Mononuclear cell (primary cell): ENCODE measurements around the gene ATP8B3. TPM values are rescaled to one million over a fixed set of nuclear protein-coding genes. Genes with fewer than 3 reads are reported as not detected.

Experiments
- H3K27me3 ChIP-seq: 2 replicates; pipeline ENCODE4 v1.6.0; 2011; ENCODE audit warnings: low read length, control low read depth; ENCODE audit not compliant: insufficient read depth
- H3K4me1 ChIP-seq: 2 replicates; pipeline ENCODE4 v1.5.1; 2011; ENCODE audit warnings: mild to moderate bottlenecking, low read length, control low read depth; ENCODE audit not compliant: insufficient read depth
- H3K4me3 ChIP-seq: 2 replicates; pipeline ENCODE4 v1.5.1; 2011; ENCODE audit warnings: mild to moderate bottlenecking, low read length, moderate library complexity
- H3K9me3 ChIP-seq: 2 replicates; pipeline ENCODE4 v1.5.1; 2011; ENCODE audit warnings: low read depth, mild to moderate bottlenecking, control low read depth, low read length
- total RNA-seq: library from RNA; depleted of rRNA; stranded (reverse); fragments of >200 nt; gene quantifications from one replicate; pipeline ENCODE4 v1.2.3, GENCODE V29; 2012

The ATP8B3 gene
- total RNA-seq: 0.73 TPM

DNA sequence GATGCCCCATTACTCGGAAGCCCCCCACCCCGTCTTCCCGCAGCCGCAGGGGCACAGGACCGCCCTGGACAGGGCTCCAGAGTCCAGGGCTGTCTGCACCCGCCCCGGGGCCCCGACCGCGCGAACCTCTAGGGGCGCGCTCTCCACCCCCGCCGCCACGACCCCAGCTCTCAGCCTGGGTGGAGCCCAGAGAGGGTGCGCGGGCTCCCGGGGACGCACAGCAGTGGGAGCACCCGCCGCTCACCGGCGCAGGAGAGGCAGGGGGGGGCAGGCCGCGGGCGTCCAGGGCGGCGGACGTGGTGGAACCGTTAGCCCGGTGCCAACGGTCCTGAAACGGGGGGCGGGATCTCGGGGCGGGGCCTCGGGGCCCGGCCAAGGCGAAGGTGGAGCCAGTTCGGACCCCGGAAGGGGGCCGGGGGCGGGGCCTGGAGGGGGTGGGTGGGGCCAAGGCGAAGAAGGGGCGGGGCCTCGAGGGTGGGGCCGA, at the start of gene ATP8B3:
TSS of gene ATP8B3 (minus strand) at position 335 of the 484 bp plus-strand sequence. CDS start 540 bp downstream, outside the sequence.
- Histone ChIP-seq H3K27me3 (no peaks in the 10 kb centered on the region), H3K4me1 (peaks cover 21% of the 10 kb centered on the region), H3K9me3 (no peaks in the 10 kb centered on the region), H3K4me3 (peak within 1 kb of the TSS; percentile 45)

GRCh38 chr19:1861599-1862031, 49.5 kb upstream of the ATP8B3 start:
- Histone ChIP-seq H3K9me3 (no peaks in the 10 kb centered on the region), H3K4me3 (peak overlapping the region; percentile 70), H3K4me1 (peaks cover 66% of the 10 kb centered on the region), H3K27me3 (no peaks in the 10 kb centered on the region)

DNA sequence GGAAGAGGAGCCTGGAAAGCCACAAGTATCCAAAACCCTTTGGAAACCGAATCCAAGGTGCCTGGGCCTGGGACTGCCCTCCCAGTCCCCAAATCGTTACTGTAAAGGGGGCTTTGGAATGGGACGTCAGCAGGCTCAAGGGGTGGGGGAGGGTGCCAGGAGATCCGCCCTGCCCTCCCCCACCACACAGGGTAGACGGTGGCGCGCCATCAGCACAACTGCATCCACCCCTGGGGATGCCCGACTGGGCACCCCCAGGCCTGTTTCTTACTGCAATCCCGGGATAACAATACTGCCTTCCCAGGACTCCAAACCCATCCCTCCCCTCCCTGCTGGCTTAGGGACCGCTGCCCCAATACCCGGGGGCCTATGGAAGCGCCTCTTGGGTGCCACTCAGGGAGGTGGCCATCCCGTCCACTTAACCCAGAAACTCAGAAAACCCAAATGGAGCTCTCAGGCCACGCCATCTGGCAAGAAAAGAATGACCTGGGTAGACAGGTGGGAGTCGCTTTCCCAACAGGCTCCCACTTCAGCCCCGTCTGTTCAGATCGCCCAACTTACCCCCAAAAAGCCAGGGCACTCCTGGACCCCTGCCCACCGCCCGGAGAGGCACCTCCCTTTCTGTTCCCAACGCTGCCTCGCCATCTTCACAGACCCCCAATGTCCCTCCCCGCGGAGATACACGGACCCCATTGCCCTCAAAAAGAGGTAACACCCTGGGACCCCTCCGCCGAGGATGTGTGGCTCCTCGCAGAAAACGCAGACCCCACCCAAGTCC, 48.9 kb upstream of the ATP8B3 start:
- Histone ChIP-seq H3K27me3 (no peaks in the 10 kb centered on the region), H3K9me3 (no peaks in the 10 kb centered on the region), H3K4me3 (no peak overlapping the region), H3K4me1 (peaks cover 72% of the 10 kb centered on the region)

GRCh38 chr19:1860042-1860775, 48.1 kb upstream of the ATP8B3 start:
- H3K27me3 ChIP-seq: no peaks in the 10 kb centered on the region
- H3K4me1 ChIP-seq: peaks cover 76% of the 10 kb centered on the region
- H3K9me3 ChIP-seq: no peaks in the 10 kb centered on the region
- H3K4me3 ChIP-seq: no peak overlapping the region

- Histone ChIP-seq H3K27me3 (no peaks in the 10 kb centered on the region), H3K4me1 (peaks cover 79% of the 10 kb centered on the region), H3K9me3 (no peaks in the 10 kb centered on the region), H3K4me3 (no peak overlapping the region)
Measured at GRCh38 chr19:1859331-1859781, 47.3 kb upstream of the ATP8B3 start.

DNA sequence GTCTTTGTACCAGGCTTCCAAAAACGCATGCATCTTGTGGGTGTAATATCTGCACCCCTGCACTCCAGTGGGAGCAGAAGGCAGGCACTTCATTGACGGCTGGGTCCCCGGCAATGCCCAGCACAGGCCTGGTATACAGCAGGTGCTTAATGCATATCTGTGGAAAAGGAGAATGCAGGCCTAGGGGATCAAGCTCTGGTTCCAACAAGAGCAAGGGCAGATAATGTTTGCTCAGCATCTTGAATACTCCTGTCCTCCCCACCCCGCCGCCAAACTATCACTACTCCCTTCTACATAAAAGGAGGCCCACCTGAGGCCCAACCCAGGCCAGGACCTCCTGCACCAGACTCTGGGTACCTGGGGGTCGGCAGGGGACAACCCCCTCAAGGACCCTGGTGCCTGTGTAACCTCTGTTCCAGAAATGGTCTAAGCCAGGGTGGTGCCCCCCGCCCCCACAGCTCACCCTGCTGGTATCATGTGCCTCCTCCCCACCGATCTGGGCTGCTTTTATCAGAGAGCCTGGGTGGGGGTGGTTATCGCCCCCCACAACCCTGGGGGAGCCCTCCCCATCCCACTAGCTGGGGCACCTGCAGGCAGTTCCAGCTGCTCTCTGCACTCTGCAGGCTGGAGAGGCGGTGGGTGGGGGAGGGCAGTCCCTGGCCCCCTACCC, 46.5 kb upstream of the ATP8B3 start:
- H3K4me1 ChIP-seq: peaks cover 87% of the 10 kb centered on the region
- H3K4me3 ChIP-seq: no peak overlapping the region
- no peaks in the 10 kb centered on the region for H3K9me3 ChIP-seq
- H3K27me3 ChIP-seq: no peaks in the 10 kb centered on the region

DNA sequence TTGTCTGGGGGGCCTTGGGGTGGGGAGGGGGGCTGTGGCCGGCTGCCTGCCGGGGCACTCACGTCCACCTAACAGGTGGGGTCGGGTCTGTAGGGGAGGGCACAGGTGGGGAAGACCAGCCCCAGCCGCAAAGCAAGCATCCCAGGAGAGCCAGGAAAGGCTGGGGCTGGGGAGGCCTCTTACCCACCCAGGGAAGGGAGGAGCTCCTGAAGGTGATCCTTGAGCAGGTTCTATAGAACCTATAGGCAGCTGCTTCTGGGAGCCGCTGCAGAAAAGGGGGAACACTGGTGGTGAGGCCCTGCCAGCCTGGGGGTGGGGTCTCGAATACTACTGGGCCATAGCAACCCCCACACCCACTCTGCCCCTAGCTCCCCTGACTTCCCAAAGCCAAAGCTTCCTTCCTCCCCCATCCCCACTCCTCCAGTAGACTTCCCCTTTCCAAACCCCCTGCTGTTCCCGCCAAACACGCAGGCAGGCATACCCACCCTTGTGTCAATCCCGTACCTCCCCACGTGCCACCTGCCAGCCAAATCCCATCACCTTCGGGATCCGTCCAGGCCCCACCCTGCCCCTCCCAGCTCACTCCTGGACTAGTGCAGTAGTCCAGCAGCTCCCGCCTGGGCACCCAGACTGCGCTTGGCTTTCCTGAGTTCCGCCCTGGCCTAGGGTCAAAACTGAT, 45.7 kb upstream of the ATP8B3 start:
- Histone ChIP-seq H3K4me1 (peaks cover 94% of the 10 kb centered on the region), H3K9me3 (no peaks in the 10 kb centered on the region), H3K4me3 (peak overlapping the region; percentile 45), H3K27me3 (no peaks in the 10 kb centered on the region)

DNA sequence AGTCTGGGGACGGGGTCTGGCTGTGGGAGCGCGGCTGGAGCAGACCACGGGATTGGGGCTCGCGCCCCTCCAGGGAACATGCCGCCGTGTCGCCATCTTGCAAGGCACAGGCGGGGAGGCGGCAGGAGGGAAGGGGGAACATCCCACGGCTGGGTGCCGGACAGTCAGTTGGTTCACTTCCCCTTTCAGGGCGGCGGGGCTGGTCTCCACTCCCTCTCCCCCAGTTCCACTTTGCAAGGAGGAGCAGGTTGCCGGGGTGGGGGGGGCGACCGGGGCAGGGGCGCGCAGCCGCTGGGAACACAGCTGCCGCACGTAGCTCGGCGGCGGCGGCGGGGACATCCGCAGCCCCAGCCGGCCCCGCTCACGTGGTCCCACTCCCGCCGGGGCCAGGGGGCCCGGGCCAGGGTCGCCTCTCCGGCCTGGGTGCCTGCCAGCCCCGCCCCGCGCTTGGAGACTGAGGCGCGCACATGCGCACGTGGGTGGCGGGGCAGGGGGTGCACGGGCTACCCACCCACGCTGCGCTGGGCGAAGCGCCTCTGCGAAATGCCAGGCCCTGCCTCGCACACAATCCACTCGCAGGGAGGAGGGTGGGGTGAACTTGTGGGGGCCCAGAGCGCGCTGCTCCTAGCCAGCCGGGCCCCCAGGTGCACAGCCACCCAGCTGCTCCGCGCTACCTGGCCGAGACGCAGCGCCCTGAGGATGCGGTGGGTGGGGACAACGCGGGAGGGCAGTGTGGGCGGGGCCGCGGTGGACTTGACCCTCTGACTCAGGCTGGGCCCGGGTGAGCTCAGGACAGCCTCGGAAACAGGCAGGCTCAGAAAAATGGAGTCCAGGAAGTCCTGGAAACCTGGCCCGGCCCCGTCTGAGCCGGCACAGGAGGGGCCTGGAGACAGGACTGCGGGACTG, 44.9 kb upstream of the ATP8B3 start:
- Histone ChIP-seq H3K4me3 (peak overlapping the region; percentile 61), H3K27me3 (no peaks in the 10 kb centered on the region), H3K4me1 (peaks cover 98% of the 10 kb centered on the region), H3K9me3 (no peaks in the 10 kb centered on the region)

- Histone ChIP-seq H3K9me3 (no peaks in the 10 kb centered on the region), H3K4me1 (peaks cover 98% of the 10 kb centered on the region), H3K27me3 (no peaks in the 10 kb centered on the region), H3K4me3 (peak overlapping the region; percentile 61)
Measured at GRCh38 chr19:1856345-1856697, 44.2 kb upstream of the ATP8B3 start.

GRCh38 chr19:1855828-1856255, 43.8 kb upstream of the ATP8B3 start:
- Histone ChIP-seq H3K27me3 (no peaks in the 10 kb centered on the region), H3K9me3 (no peaks in the 10 kb centered on the region), H3K4me3 (peak overlapping the region; percentile 61), H3K4me1 (peaks cover 96% of the 10 kb centered on the region)

DNA sequence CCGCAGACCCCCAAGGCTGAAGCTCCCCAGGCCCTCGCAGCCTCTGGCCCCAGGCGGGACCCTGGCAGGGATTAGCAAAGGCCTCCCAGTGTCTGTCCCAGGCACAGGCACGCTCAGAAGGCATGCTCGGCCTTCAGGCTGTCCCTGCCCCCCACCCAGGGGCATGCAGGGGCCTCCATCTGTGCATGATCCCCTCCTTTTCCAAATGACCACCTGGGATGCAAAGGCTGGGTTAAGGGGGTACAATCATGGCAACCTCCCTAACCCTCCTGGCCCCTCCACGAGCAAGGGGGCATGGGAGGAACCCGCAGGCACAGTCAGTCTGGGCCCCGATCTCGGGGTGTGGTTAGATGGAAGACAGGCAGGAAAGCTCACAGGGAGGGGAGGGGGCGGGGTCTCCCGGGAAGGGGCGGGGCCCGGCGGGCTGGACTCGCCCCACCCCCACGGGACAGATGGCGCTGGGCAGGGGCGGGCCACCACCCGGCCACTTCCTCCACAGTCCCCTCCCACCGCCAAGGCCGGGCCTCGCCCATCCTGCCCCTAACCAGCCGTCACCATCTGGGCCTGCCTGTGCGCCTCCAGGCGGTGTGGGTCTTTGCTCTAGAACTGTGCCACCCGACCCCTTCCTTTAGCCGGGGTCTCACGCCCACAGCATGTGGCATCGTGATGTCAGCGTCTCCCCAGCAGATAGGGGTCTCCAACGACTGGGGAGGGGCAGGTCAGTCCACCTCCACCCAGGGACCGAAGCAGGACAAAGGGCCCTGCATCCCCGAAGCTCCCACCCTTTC, 43.2 kb upstream of the ATP8B3 start:
- Histone ChIP-seq H3K9me3 (no peaks in the 10 kb centered on the region), H3K4me1 (peaks cover 90% of the 10 kb centered on the region), H3K27me3 (no peaks in the 10 kb centered on the region), H3K4me3 (peak overlapping the region; percentile 61)

DNA sequence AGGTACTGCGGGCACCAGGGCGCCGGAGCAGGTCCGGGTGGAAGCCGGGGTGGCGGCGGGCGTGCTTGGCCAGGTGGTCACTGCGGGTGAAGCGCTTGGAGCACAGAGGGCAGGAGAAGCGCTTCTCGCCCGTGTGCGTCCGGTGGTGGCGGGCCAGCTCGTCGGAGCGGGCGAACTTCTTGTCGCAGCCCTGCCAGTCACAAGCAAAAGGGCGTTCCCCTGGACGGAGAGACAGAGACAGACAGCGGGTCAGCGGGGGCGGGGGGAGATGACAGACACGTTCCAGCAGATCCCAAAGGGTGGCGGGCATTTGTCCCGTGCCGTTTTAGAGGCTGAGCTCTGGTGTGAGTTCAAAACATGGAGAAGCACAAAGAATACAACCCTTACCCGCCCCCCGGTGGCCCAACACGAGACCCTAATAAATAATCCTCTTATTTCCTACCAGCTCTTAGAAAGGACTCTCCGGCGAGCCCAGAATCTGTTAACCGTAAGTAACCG, 42.5 kb upstream of the ATP8B3 start:
- H3K27me3 ChIP-seq: no peaks in the 10 kb centered on the region
- H3K4me3 ChIP-seq: no peak overlapping the region
- H3K9me3 ChIP-seq: no peaks in the 10 kb centered on the region
- peaks cover 84% of the 10 kb centered on the region for H3K4me1 ChIP-seq

GRCh38 chr19:1854039-1854541, 42.0 kb upstream of the ATP8B3 start:
- no peaks in the 10 kb centered on the region for H3K27me3 ChIP-seq
- H3K9me3 ChIP-seq: no peaks in the 10 kb centered on the region
- H3K4me3 ChIP-seq: no peak overlapping the region
- H3K4me1 ChIP-seq: peaks cover 83% of the 10 kb centered on the region
